H7 (cell line): ENCODE results near the gene GLI3. TPM values are rescaled to one million over a fixed set of nuclear protein-coding genes. Genes with fewer than 3 reads are reported as not detected.

ENCODE experiments used
- DNase-seq: peaks from one replicate; pipeline ENCODE4 v3.0.0; 2012
- H3K27me3 ChIP-seq: 2 replicates; pipeline ENCODE4 v1.6.0; 2011; ENCODE audit warnings: mild to moderate bottlenecking, low read length; ENCODE audit not compliant: control insufficient read depth, insufficient read depth
- H3K36me3 ChIP-seq: replicated peaks from 2 replicates; pipeline ENCODE4 v1.5.1; 2011; ENCODE audit warnings: low read length; ENCODE audit not compliant: control insufficient read depth, insufficient read depth
- H3K4me3 ChIP-seq: 2 replicates; pipeline ENCODE4 v1.5.1; 2011; ENCODE audit warnings: low read depth, mild to moderate bottlenecking, control low read depth, low read length, moderate library complexity; ENCODE audit not compliant: insufficient read depth
- total RNA-seq: library from RNA; depleted of rRNA; stranded (reverse); fragments of >200 nt; shearing (Covaris generic); gene quantifications from 2 replicates; pipeline ENCODE4 v1.2.3, GENCODE V29; 2014

Gene GLI3
- total RNA-seq, 1 experiment from 2014 or later: 6.7 TPM

- H3K4me3 ChIP-seq: no peak overlapping the region
- H3K27me3 ChIP-seq: no peaks in the 10 kb centered on the region; the same call in 1 of the 2 replicates
- no peaks in the 10 kb centered on the region for H3K36me3 ChIP-seq
- DNase-seq: no peak
These were observed 156.0 kb downstream of the GLI3 start for GRCh38 chr7:42080841-42081586.

GRCh38 chr7:42077271-42078135 lies 159.5 kb downstream of the GLI3 start:
- Histone ChIP-seq H3K27me3 (no peaks in the 10 kb centered on the region; the same call in 1 of the 2 replicates), H3K36me3 (no peaks in the 10 kb centered on the region), H3K4me3 (no peak overlapping the region)
- DNase-seq: no peak

- Histone ChIP-seq H3K27me3 (no peaks in the 10 kb centered on the region), H3K4me3 (no peak overlapping the region), H3K36me3 (no peaks in the 10 kb centered on the region)
- no peak for DNase-seq
These were observed 160.1 kb downstream of the GLI3 start for GRCh38 chr7:42076870-42077269.

GRCh38 chr7:42075418-42075817 lies 161.6 kb downstream of the GLI3 start:
- no peaks in the 10 kb centered on the region for H3K27me3 ChIP-seq
- no peaks in the 10 kb centered on the region for H3K36me3 ChIP-seq
- DNase-seq: no peak
- no peak overlapping the region for H3K4me3 ChIP-seq

- Histone ChIP-seq H3K36me3 (no peaks in the 10 kb centered on the region), H3K4me3 (no peak overlapping the region), H3K27me3 (no peaks in the 10 kb centered on the region)
- DNase-seq: no peak
These were observed 162.9 kb downstream of the GLI3 start for GRCh38 chr7:42074076-42074475.

GRCh38 chr7:42071372-42072261 lies 165.4 kb downstream of the GLI3 start:
- no peak for DNase-seq
- Histone ChIP-seq H3K36me3 (no peaks in the 10 kb centered on the region), H3K27me3 (no peaks in the 10 kb centered on the region), H3K4me3 (no peak overlapping the region)

GRCh38 chr7:42070068-42070467 lies 166.9 kb downstream of the GLI3 start:
- no peak for DNase-seq
- Histone ChIP-seq H3K27me3 (no peaks in the 10 kb centered on the region), H3K36me3 (no peaks in the 10 kb centered on the region), H3K4me3 (no peak overlapping the region)

- no peak overlapping the region for H3K4me3 ChIP-seq
- no peaks in the 10 kb centered on the region for H3K27me3 ChIP-seq
- DNase-seq: no peak
- H3K36me3 ChIP-seq: no peaks in the 10 kb centered on the region
These were observed 167.4 kb downstream of the GLI3 start for GRCh38 chr7:42069590-42069989.

- H3K4me3 ChIP-seq: no peak overlapping the region
- H3K36me3 ChIP-seq: no peaks in the 10 kb centered on the region
- no peak for DNase-seq
- no peaks in the 10 kb centered on the region for H3K27me3 ChIP-seq
These were observed 168.3 kb downstream of the GLI3 start for GRCh38 chr7:42068554-42069280.

GRCh38 chr7:42065942-42066341 lies 171.1 kb downstream of the GLI3 start:
- H3K27me3 ChIP-seq: no peaks in the 10 kb centered on the region
- H3K4me3 ChIP-seq: no peak overlapping the region
- DNase-seq: no peak
- no peaks in the 10 kb centered on the region for H3K36me3 ChIP-seq

- Histone ChIP-seq H3K27me3 (no peaks in the 10 kb centered on the region), H3K36me3 (no peaks in the 10 kb centered on the region), H3K4me3 (no peak overlapping the region)
- no peak for DNase-seq
These were observed 172.0 kb downstream of the GLI3 start for GRCh38 chr7:42065015-42065414.

GRCh38 chr7:42064534-42064933 lies 172.5 kb downstream of the GLI3 start:
- no peaks in the 10 kb centered on the region for H3K27me3 ChIP-seq
- no peak for DNase-seq
- no peaks in the 10 kb centered on the region for H3K36me3 ChIP-seq
- no peak overlapping the region for H3K4me3 ChIP-seq

GRCh38 chr7:42059275-42059674 lies 177.7 kb downstream of the GLI3 start:
- no peaks in the 10 kb centered on the region for H3K36me3 ChIP-seq
- no peak overlapping the region for H3K4me3 ChIP-seq
- H3K27me3 ChIP-seq: no peaks in the 10 kb centered on the region
- DNase-seq: no peak

- no peaks in the 10 kb centered on the region for H3K36me3 ChIP-seq
- no peak for DNase-seq
- no peak overlapping the region for H3K4me3 ChIP-seq
- H3K27me3 ChIP-seq: no peaks in the 10 kb centered on the region
These were observed 179.7 kb downstream of the GLI3 start for GRCh38 chr7:42057331-42057730.
